ENCODE results near the gene TFCP2. TPM values are rescaled to one million over a fixed set of nuclear protein-coding genes. Genes with fewer than 3 reads are reported as not detected.

The TFCP2 gene
- total RNA-seq, 1 experiment from 2014 or later, result 33.9 TPM

- in situ Hi-C loops (cut with HindIII; ENCODE audit: low pct_unique_long_range_greater_than_20kb, low sequenced_read_pairs) (no loop called here), intact Hi-C loops (cut with micrococcal nuclease; ENCODE audit: unreplicated experiment) (no loop called here)
- TSS peak; percentile 78 for BruUV-seq (replicated peaks)
- ATAC-seq, result no peak
- ChIA-PET CTCF (no interaction called here), POLR2A (no interaction called here)
- Histone ChIP-seq H3K4me1 (ENCODE audit: control insufficient read depth, insufficient read depth, low read length) (no peaks in the 10 kb centered on the region), H3K36me3 (ENCODE audit: control insufficient read depth, insufficient read depth, low read length) (peaks cover 11% of the 10 kb centered on the region), H3K4me3 (ENCODE audit: low read depth in 2 of 2, low read length in 2 of 2) (no peak overlapping the region), H3K27me3 (ENCODE audit: control insufficient read depth, insufficient read depth, low read length) (no peaks in the 10 kb centered on the region), H3K9me3 (ENCODE audit: control insufficient read depth, insufficient read depth, low read depth, low read length) (no peaks in the 10 kb centered on the region), H3K27ac (ENCODE audit: low read length) (no peak overlapping the region)
- TF ChIP-seq SIN3A (IDR thresholded peaks at IDR 0.05; ENCODE audit: borderline replicate concordance, insufficient read depth, low read depth, low read length) (no peak), POLR2AphosphoS5 (IDR thresholded peaks at IDR 0.05; ENCODE audit: low read depth, low read length) (no peak), TCF7L2 (IDR thresholded peaks at IDR 0.05; ENCODE audit: low read depth, low read length) (no peak), CTCF (IDR thresholded peaks at IDR 0.05) (no peak)
- TF ChIP-seq, protein P1, sequence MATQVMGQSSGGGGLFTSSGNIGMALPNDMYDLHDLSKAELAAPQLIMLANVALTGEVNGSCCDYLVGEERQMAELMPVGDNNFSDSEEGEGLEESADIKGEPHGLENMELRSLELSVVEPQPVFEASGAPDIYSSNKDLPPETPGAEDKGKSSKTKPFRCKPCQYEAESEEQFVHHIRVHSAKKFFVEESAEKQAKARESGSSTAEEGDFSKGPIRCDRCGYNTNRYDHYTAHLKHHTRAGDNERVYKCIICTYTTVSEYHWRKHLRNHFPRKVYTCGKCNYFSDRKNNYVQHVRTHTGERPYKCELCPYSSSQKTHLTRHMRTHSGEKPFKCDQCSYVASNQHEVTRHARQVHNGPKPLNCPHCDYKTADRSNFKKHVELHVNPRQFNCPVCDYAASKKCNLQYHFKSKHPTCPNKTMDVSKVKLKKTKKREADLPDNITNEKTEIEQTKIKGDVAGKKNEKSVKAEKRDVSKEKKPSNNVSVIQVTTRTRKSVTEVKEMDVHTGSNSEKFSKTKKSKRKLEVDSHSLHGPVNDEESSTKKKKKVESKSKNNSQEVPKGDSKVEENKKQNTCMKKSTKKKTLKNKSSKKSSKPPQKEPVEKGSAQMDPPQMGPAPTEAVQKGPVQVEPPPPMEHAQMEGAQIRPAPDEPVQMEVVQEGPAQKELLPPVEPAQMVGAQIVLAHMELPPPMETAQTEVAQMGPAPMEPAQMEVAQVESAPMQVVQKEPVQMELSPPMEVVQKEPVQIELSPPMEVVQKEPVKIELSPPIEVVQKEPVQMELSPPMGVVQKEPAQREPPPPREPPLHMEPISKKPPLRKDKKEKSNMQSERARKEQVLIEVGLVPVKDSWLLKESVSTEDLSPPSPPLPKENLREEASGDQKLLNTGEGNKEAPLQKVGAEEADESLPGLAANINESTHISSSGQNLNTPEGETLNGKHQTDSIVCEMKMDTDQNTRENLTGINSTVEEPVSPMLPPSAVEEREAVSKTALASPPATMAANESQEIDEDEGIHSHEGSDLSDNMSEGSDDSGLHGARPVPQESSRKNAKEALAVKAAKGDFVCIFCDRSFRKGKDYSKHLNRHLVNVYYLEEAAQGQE (IDR thresholded peaks at IDR 0.05; ENCODE audit: insufficient read depth in 1 of 2, low read depth in 2 of 2, low read length in 1 of 2), result no peak
- no peak for DNase-seq (ENCODE audit: low read depth, low spot score)
Observed at GRCh38 chr12:51070004-51070403, 102.9 kb downstream of the TFCP2 start.

GRCh38 chr12:51067771-51068170, 105.2 kb downstream of the TFCP2 start:
- H3K4me1 ChIP-seq (ENCODE audit: control insufficient read depth, insufficient read depth, low read length), result no peaks in the 10 kb centered on the region
- in situ Hi-C loops (cut with HindIII; ENCODE audit: low pct_unique_long_range_greater_than_20kb, low sequenced_read_pairs), result no loop called here
- no peak for TF ChIP-seq CTCF (IDR thresholded peaks at IDR 0.05)
- ATAC-seq (no peak), DNase-seq (ENCODE audit: low read depth, low spot score) (no peak)
- no peak overlapping the region for H3K4me3 ChIP-seq (ENCODE audit: low read depth in 2 of 2, low read length in 2 of 2)
- no TSS peak for BruUV-seq (replicated peaks)
- ChIA-PET POLR2A (interaction anchor here (0.5 kb wide), 1 partner anchor 30 kb away, joined by 8 read pairs; no protein-coding TSS in a partner anchor), CTCF (no interaction called here)
- no peak overlapping the region for H3K27ac ChIP-seq (ENCODE audit: low read length)
- intact Hi-C loops (cut with micrococcal nuclease; ENCODE audit: unreplicated experiment), result no loop called here
- no peaks in the 10 kb centered on the region for H3K9me3 ChIP-seq (ENCODE audit: control insufficient read depth, insufficient read depth, low read depth, low read length)
- peaks cover 17% of the 10 kb centered on the region for H3K36me3 ChIP-seq (ENCODE audit: control insufficient read depth, insufficient read depth, low read length)
- no peaks in the 10 kb centered on the region for H3K27me3 ChIP-seq (ENCODE audit: control insufficient read depth, insufficient read depth, low read length)

DNA sequence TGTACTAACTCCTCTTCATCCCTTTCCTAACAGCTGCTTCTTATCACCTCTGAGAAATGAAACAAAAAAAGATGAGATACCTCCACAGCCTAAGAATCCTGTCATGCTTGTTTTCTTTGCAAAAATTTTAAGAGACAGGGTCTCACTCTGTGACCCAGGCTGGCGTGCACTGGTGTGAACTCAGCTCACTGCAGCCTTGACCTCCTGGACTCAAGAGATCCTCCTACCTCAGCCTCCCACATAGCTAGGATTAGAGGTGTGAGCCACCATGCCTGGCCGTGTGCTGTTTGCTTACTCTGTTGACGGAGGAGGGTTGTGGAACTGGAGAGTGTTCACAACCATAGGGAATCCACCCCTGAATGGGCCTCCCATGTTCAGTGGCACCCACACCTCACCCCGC, 105.7 kb downstream of the TFCP2 start:
- no TSS peak for BruUV-seq (replicated peaks)
- peaks cover 21% of the 10 kb centered on the region for H3K36me3 ChIP-seq (ENCODE audit: control insufficient read depth, insufficient read depth, low read length)
- ATAC-seq, result no peak
- H3K27me3 ChIP-seq (ENCODE audit: control insufficient read depth, insufficient read depth, low read length), result no peaks in the 10 kb centered on the region
- in situ Hi-C loops (cut with HindIII; ENCODE audit: low pct_unique_long_range_greater_than_20kb, low sequenced_read_pairs) (no loop called here), intact Hi-C loops (cut with micrococcal nuclease; ENCODE audit: unreplicated experiment) (no loop called here)
- POLR2A ChIA-PET, result interaction anchor here (0.5 kb wide), 1 partner anchor 30 kb away, joined by 8 read pairs; no protein-coding TSS in a partner anchor
- CTCF ChIA-PET, result no interaction called here
- no peak for DNase-seq (ENCODE audit: low read depth, low spot score)
- no peak overlapping the region for H3K27ac ChIP-seq (ENCODE audit: low read length)
- H3K4me3 ChIP-seq (ENCODE audit: low read depth in 2 of 2, low read length in 2 of 2), result no peak overlapping the region
- no peaks in the 10 kb centered on the region for H3K9me3 ChIP-seq (ENCODE audit: control insufficient read depth, insufficient read depth, low read depth, low read length)
- TF ChIP-seq CTCF (IDR thresholded peaks at IDR 0.05) (no peak), POLR2AphosphoS5 (IDR thresholded peaks at IDR 0.05; ENCODE audit: low read depth, low read length) (no peak), TCF7L2 (IDR thresholded peaks at IDR 0.05; ENCODE audit: low read depth, low read length) (no peak), SIN3A (IDR thresholded peaks at IDR 0.05; ENCODE audit: borderline replicate concordance, insufficient read depth, low read depth, low read length) (no peak)
- TF ChIP-seq, protein P1 (IDR thresholded peaks at IDR 0.05; ENCODE audit: insufficient read depth in 1 of 2, low read depth in 2 of 2, low read length in 1 of 2), result no peak
- no peaks in the 10 kb centered on the region for H3K4me1 ChIP-seq (ENCODE audit: control insufficient read depth, insufficient read depth, low read length)

Measured in Panc1 (cell line).